ENCODE measurements around the gene ATN1. TPM values are rescaled to one million over a fixed set of nuclear protein-coding genes. Genes with fewer than 3 reads are reported as not detected.

ATN1 gene
- polyA plus RNA-seq, 3 donors: 0.40 to 10.6 TPM; not detected in 1

DNA sequence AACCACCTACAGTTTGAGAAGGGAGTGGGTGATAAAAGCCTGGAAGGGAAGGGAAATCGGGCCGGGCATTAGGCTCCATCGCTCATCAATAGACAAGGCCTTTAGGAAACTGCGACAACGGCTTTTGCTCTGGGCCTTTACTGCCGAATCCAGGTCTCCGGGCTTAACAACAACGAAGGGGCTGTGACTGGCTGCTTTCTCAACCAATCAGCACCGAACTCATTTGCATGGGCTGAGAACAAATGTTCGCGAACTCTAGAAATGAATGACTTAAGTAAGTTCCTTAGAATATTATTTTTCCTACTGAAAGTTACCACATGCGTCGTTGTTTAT is 15.6 kb downstream of the ATN1 start:
- Histone ChIP-seq H3K27ac (ENCODE audit: low read depth in 1 of 2, low read length in 2 of 2) (peak overlapping the region; percentile 76 to 89), H3K4me1 (ENCODE audit: control insufficient read depth in 1 of 2, insufficient read depth in 2 of 2, low read length in 2 of 2) (peaks cover 51 to 58% of the 10 kb centered on the region in 2 donors), H2AFZ (ENCODE audit: insufficient read depth, low read depth, low read length, poor library complexity, severe bottlenecking) (peak overlapping the region; percentile 58), H3K36me3 (replicated peaks in 1 of 2; ENCODE audit: control insufficient read depth in 1 of 2, insufficient read depth in 2 of 2, low read length in 2 of 2) (no peaks in the 10 kb centered on the region), H3K4me2 (replicated peaks; ENCODE audit: extremely low read depth, low read length, poor library complexity, severe bottlenecking) (peak overlapping the region; percentile 83), H3K9me3 (replicated peaks in 1 of 2; ENCODE audit: control insufficient read depth in 1 of 2, insufficient read depth in 1 of 2, low read length in 2 of 2) (no peaks in the 10 kb centered on the region), H3K79me2 (ENCODE audit: insufficient read depth, low read length) (peaks cover 7% of the 10 kb centered on the region), H4K20me1 (ENCODE audit: insufficient read depth, low read length) (no peaks in the 10 kb centered on the region), H3K27me3 (ENCODE audit: control insufficient read depth in 2 of 2, insufficient read depth in 2 of 2, low read length in 2 of 2) (no peaks in the 10 kb centered on the region), H3K4me3 (replicated peaks in 1 of 3; ENCODE audit: low read depth in 2 of 3, low read length in 3 of 3) (peak overlapping the region in 1 of 3 experiments; percentile 76), H3K9ac (ENCODE audit: insufficient read depth, low read length, poor library complexity, severe bottlenecking) (peak overlapping the region; percentile 63)
- intact Hi-C loops (cut with micrococcal nuclease): loop anchor here in 1 of 2 donors (5.0 kb wide), 1 partner anchor 71 kb away; the partner anchor contains the start of gene SPSB2
- Mint-ChIP-seq H3K27me3 (ENCODE audit: low read depth in 3 of 3) (peaks cover 0 to 2% (median 0%) of the 10 kb centered on the region in 3 donors), H3K36me3 (peaks cover 1 to 3% of the 10 kb centered on the region in 2 donors), H3K9me3 (peaks cover 0 to 2% (median 0%) of the 10 kb centered on the region in 7 donors), H3K4me3 (peak overlapping the region; percentile 37 to 91), H3K4me1 (peaks cover 56% of the 10 kb centered on the region), H3K27ac (peak overlapping the region; percentile 94 to 99 (median 98))
- no peak for TF ChIP-seq CTCF (IDR thresholded peaks at IDR 0.05)
- DNase-seq: peak; percentile 82 to 89 (median 89)
- WGBS (ENCODE audit: insufficient coverage): 0% methylated on average over 8 of the region's 13 CpGs

DNA sequence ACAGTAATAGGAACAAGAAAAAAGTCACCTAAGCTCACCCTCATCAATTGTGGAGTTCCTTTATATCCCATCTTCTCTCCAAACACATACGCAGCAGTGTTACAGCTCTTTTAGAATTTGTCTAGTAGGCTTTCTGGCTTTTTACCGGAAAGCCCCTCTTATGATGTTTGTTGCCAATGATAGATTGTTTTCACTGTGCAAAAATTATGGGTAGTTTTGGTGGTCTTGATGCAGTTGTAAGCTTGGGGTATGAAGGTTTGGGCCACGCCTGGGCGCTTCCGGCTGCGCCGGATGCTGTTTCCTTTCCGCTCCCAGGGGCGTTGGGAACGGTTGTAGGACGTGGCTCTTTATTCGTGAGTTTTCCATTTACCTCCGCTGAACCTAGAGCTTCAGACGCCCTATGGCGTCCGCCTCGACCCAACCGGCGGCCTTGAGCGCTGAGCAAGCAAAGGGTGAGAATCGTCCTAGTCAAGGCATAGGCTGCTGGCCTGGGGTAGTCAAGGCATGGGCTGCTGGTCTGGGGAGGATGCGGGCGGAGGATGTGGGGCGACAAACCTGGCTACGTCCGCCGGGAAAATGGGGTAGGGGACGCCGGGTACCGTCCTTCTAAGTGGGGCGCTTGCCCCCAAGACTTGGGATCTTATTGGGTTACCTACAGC is 16.1 kb downstream of the ATN1 start, which contains the start of the genes C12orf57 and RNU7-1:
Gene C12orf57 (plus strand): TSS at position 301 of the 659 bp plus-strand sequence. CDS start 100 bp downstream, at position 401.
Gene RNU7-1 (plus strand): TSS at position 95 of the 659 bp plus-strand sequence.
- Mint-ChIP-seq H3K9me3 (peaks cover 0 to 2% (median 0%) of the 10 kb centered on the region in 7 donors), H3K27ac (peak within 1 kb of the TSS; percentile 94 to 99 (median 98)), H3K4me1 (peaks cover 61% of the 10 kb centered on the region), H3K4me3 (peak within 1 kb of the TSS; percentile 82 to 91), H3K27me3 (ENCODE audit: low read depth in 3 of 3) (peaks cover 0 to 2% (median 0%) of the 10 kb centered on the region in 3 donors), H3K36me3 (peaks cover 1 to 3% of the 10 kb centered on the region in 2 donors)
- peak; percentile 79 to 92 (median 91) for DNase-seq
- Histone ChIP-seq H4K20me1 (ENCODE audit: insufficient read depth, low read length) (no peaks in the 10 kb centered on the region), H3K27ac (ENCODE audit: low read depth in 1 of 2, low read length in 2 of 2) (peak within 1 kb of the TSS; percentile 76 to 89), H3K4me2 (replicated peaks; ENCODE audit: extremely low read depth, low read length, poor library complexity, severe bottlenecking) (peak within 1 kb of the TSS; percentile 83), H3K79me2 (ENCODE audit: insufficient read depth, low read length) (peaks cover 9% of the 10 kb centered on the region), H3K4me3 (replicated peaks in 1 of 3; ENCODE audit: low read depth in 2 of 3, low read length in 3 of 3) (peak within 1 kb of the TSS; percentile 3 to 76 (median 48)), H3K4me1 (ENCODE audit: control insufficient read depth in 1 of 2, insufficient read depth in 2 of 2, low read length in 2 of 2) (peaks cover 55 to 61% of the 10 kb centered on the region in 2 donors), H3K27me3 (ENCODE audit: control insufficient read depth in 2 of 2, insufficient read depth in 2 of 2, low read length in 2 of 2) (no peaks in the 10 kb centered on the region), H3K9ac (ENCODE audit: insufficient read depth, low read length, poor library complexity, severe bottlenecking) (peak within 1 kb of the TSS; percentile 63), H2AFZ (ENCODE audit: insufficient read depth, low read depth, low read length, poor library complexity, severe bottlenecking) (peak within 1 kb of the TSS; percentile 58), H3K36me3 (replicated peaks in 1 of 2; ENCODE audit: control insufficient read depth in 1 of 2, insufficient read depth in 2 of 2, low read length in 2 of 2) (no peaks in the 10 kb centered on the region), H3K9me3 (replicated peaks in 1 of 2; ENCODE audit: control insufficient read depth in 1 of 2, insufficient read depth in 1 of 2, low read length in 2 of 2) (no peaks in the 10 kb centered on the region)
- 0% methylated on average over 27 of the region's 31 CpGs for WGBS (ENCODE audit: insufficient coverage)
- no peak for TF ChIP-seq CTCF (IDR thresholded peaks at IDR 0.05)
- intact Hi-C loops (cut with micrococcal nuclease): loop anchor here (2.0 to 5.0 kb wide), 3 partner anchors 15 to 72 kb away; partner anchors contain the start of gene SPSB2 (in 1 of the 2)
